ENCODE results near the gene DBT.

DBT gene

GRCh38 chr1:100164216-100164615, 85.4 kb downstream of the DBT start:
- Histone ChIP-seq H3K27ac (replicated peaks) (no peak overlapping the region), H3K27me3 (ENCODE audit: insufficient read depth, poor library complexity, severe bottlenecking) (no peaks in the 10 kb centered on the region), H3K4me3 (replicated peaks; ENCODE audit: insufficient read depth, low read length) (no peak overlapping the region)
- no peak for DNase-seq (ENCODE audit: low read depth in 1 of 2, low spot score in 1 of 2)
- TF ChIP-seq GABPA (IDR thresholded peaks at IDR 0.05; ENCODE audit: low read depth) (no peak), POLR2AphosphoS5 (IDR thresholded peaks at IDR 0.05; ENCODE audit: low read depth) (no peak), REST (IDR thresholded peaks at IDR 0.05; ENCODE audit: insufficient replicate concordance, low read depth) (no peak), SPI1 (IDR thresholded peaks at IDR 0.05; ENCODE audit: borderline replicate concordance, low read depth) (no peak)
- TF ChIP-seq, protein P1, sequence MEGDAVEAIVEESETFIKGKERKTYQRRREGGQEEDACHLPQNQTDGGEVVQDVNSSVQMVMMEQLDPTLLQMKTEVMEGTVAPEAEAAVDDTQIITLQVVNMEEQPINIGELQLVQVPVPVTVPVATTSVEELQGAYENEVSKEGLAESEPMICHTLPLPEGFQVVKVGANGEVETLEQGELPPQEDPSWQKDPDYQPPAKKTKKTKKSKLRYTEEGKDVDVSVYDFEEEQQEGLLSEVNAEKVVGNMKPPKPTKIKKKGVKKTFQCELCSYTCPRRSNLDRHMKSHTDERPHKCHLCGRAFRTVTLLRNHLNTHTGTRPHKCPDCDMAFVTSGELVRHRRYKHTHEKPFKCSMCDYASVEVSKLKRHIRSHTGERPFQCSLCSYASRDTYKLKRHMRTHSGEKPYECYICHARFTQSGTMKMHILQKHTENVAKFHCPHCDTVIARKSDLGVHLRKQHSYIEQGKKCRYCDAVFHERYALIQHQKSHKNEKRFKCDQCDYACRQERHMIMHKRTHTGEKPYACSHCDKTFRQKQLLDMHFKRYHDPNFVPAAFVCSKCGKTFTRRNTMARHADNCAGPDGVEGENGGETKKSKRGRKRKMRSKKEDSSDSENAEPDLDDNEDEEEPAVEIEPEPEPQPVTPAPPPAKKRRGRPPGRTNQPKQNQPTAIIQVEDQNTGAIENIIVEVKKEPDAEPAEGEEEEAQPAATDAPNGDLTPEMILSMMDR (IDR thresholded peaks at IDR 0.05; ENCODE audit: insufficient read depth, low read length), result no peak

DNA sequence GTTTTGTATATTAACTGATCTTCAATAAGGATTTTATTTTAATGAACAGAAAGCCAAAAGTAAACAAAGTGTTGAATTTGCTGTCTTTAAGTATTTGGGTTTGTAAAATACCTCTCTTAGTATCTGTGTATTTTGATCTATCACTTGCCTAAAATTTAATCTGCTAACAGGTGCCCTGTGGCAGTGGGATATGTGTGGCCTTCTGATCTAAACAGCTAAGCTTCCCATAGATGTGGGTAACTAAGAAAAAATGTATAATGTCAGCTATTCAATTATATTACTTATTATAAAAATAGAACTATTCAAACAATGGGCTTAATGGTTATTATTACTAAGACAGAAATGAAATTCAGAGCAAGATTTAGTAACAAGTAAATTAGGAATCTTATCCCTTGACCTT, 86.8 kb downstream of the DBT start:
- DNase-seq (ENCODE audit: low read depth in 1 of 2, low spot score in 1 of 2), result no peak
- Histone ChIP-seq H3K27me3 (ENCODE audit: insufficient read depth, poor library complexity, severe bottlenecking) (no peaks in the 10 kb centered on the region), H3K4me3 (replicated peaks; ENCODE audit: insufficient read depth, low read length) (no peak overlapping the region), H3K27ac (replicated peaks) (no peak overlapping the region)
- TF ChIP-seq, protein P1 (IDR thresholded peaks at IDR 0.05; ENCODE audit: insufficient read depth, low read length), result no peak
- TF ChIP-seq POLR2AphosphoS5 (IDR thresholded peaks at IDR 0.05; ENCODE audit: low read depth), result no peak

GRCh38 chr1:100152271-100152670, 97.4 kb downstream of the DBT start:
- Histone ChIP-seq H3K27ac (replicated peaks) (no peak overlapping the region), H3K4me3 (replicated peaks; ENCODE audit: insufficient read depth, low read length) (no peak overlapping the region)

GRCh38 chr1:100151679-100152078, 98.0 kb downstream of the DBT start:
- H3K4me3 ChIP-seq (replicated peaks; ENCODE audit: insufficient read depth, low read length), result no peak overlapping the region
- no peak for DNase-seq (ENCODE audit: low read depth in 1 of 2, low spot score in 1 of 2)
- no peak for TF ChIP-seq GABPA (IDR thresholded peaks at IDR 0.05; ENCODE audit: low read depth)
- TF ChIP-seq, protein P1 (IDR thresholded peaks at IDR 0.05; ENCODE audit: insufficient read depth, low read length), result no peak
- TF ChIP-seq POLR2AphosphoS5 (IDR thresholded peaks at IDR 0.05; ENCODE audit: low read depth), result no peak
- no peak for TF ChIP-seq SPI1 (IDR thresholded peaks at IDR 0.05; ENCODE audit: borderline replicate concordance, low read depth)
- TF ChIP-seq REST (IDR thresholded peaks at IDR 0.05; ENCODE audit: insufficient replicate concordance, low read depth), result no peak

More at GRCh38 chr1:100152271-100152670, 97.4 kb downstream of the DBT start:
- no peaks in the 10 kb centered on the region for H3K27me3 ChIP-seq (ENCODE audit: insufficient read depth, poor library complexity, severe bottlenecking)
- TF ChIP-seq GABPA (IDR thresholded peaks at IDR 0.05; ENCODE audit: low read depth) (no peak), SPI1 (IDR thresholded peaks at IDR 0.05; ENCODE audit: borderline replicate concordance, low read depth) (peak; percentile 78)
- TF ChIP-seq, protein P1 (IDR thresholded peaks at IDR 0.05; ENCODE audit: insufficient read depth, low read length), result no peak
- no peak for DNase-seq (ENCODE audit: low read depth in 1 of 2, low spot score in 1 of 2)

More at GRCh38 chr1:100151679-100152078, 98.0 kb downstream of the DBT start:
- Histone ChIP-seq H3K27me3 (ENCODE audit: insufficient read depth, poor library complexity, severe bottlenecking) (no peaks in the 10 kb centered on the region), H3K27ac (replicated peaks) (no peak overlapping the region)
